PC-9 (cell line): ENCODE data around the gene SEMA4B. TPM values are rescaled to one million over a fixed set of nuclear protein-coding genes. Genes with fewer than 3 reads are reported as not detected.

Experiments used
- BruUV-seq: library from RNA; stranded (reverse); fragments of 400-500 nt; replicated peaks from 2 replicates; lab custom pipeline; 2021; lab: Mats Ljungman, UMichigan
- CTCF ChIA-PET: fragments of 300-600 bp; sonication (Branson Sonifier 250); formaldehyde crosslinking; loops from one replicate; lab custom pipeline; 2022; ENCODE audit warnings: antibody characterized with exemption; lab: Charles Lee
- POLR2A ChIA-PET: fragments of 300-600 bp; sonication (Branson Sonifier 250); formaldehyde crosslinking; loops from one replicate; lab custom pipeline; 2022; ENCODE audit warnings: antibody characterized with exemption; ENCODE audit not compliant: unreplicated experiment; lab: Charles Lee
- DNase-seq, 2 experiments: peaks; one replicate each; pipeline versions ENCODE4 v3.0.0 to v3.0.0-alpha.2; 2015 to 2022; ENCODE audit warnings: mixed read lengths in 1 of 2
- H2AFZ ChIP-seq: fragments of 200-600 bp; sonication (generic); 2 replicates; pipeline ENCODE4 v1.8.1; 2017; ENCODE audit warnings: antibody characterized with exemption
- H3F3A ChIP-seq: fragments of 200-600 bp; sonication (generic); 2 replicates; pipeline ENCODE4 v1.8.1; 2017; ENCODE audit warnings: antibody characterized with exemption, mild to moderate bottlenecking, low read depth; ENCODE audit not compliant: insufficient read depth
- H3K27ac ChIP-seq: fragments of 200-600 bp; sonication (generic); 2 replicates; pipeline ENCODE4 v1.6.1; 2016; ENCODE audit warnings: mixed run types
- H3K27me3 ChIP-seq: fragments of 200-600 bp; sonication (generic); 2 replicates; pipeline ENCODE4 v1.6.1; 2016; ENCODE audit warnings: low read depth, mixed run types; ENCODE audit not compliant: insufficient read depth
- H3K36me3 ChIP-seq: fragments of 200-600 bp; sonication (generic); 2 replicates; pipeline ENCODE4 v1.6.1; 2016; ENCODE audit warnings: low read depth, mixed run types
- H3K4me1 ChIP-seq: fragments of 200-600 bp; sonication (generic); replicated peaks from 2 replicates; pipeline ENCODE4 v1.6.1; 2016; ENCODE audit warnings: mixed run types; ENCODE audit not compliant: insufficient read depth
- H3K4me2 ChIP-seq: fragments of 200-600 bp; sonication (generic); 2 replicates; pipeline ENCODE4 v1.6.1; 2017; ENCODE audit warnings: mixed run types
- H3K4me3 ChIP-seq: fragments of 200-600 bp; sonication (generic); 2 replicates; pipeline ENCODE4 v1.6.1; 2016; ENCODE audit warnings: mixed run types
- H3K79me2 ChIP-seq: fragments of 200-600 bp; sonication (generic); 2 replicates; pipeline ENCODE4 v1.6.1; 2017; ENCODE audit warnings: low read depth, mixed run types
- H3K9me2 ChIP-seq: fragments of 200-600 bp; sonication (generic); 2 replicates; pipeline ENCODE4 v1.8.1; 2017; ENCODE audit warnings: mild to moderate bottlenecking; ENCODE audit not compliant: insufficient read depth
- H3K9me3 ChIP-seq: fragments of 200-600 bp; sonication (generic); 2 replicates; pipeline ENCODE4 v1.8.1; 2016; ENCODE audit warnings: low read depth; ENCODE audit not compliant: insufficient read depth
- H4K20me1 ChIP-seq: fragments of 200-600 bp; sonication (generic); 2 replicates; pipeline ENCODE4 v1.8.1; 2017; ENCODE audit not compliant: insufficient read depth
- EZH2 ChIP-seq: fragments of 200-600 bp; sonication (generic); IDR thresholded peaks from 2 replicates; pipeline ENCODE4 v1.8.0; 2017; ENCODE audit warnings: antibody characterized with exemption, low read depth
- intact Hi-C: fragments of 100-400 bp; cut with micrococcal nuclease; formaldehyde crosslinking; loops from one replicate; pipeline ENCODE4 v1.10.0; 2022; ENCODE audit not compliant: unreplicated experiment
- total RNA-seq: library from RNA; stranded (reverse); gene quantifications from 2 replicates; pipeline ENCODE4 v1.2.3, GENCODE V29; 2021
- TF ChIP-seq, protein P1 (sequence below): fragments of 200-600 bp; sonication (generic); conservative IDR thresholded peaks from 2 replicates; pipeline ENCODE4 v1.6.1; 2017; ENCODE audit warnings: mixed run types, antibody characterized with exemption, mild to moderate bottlenecking, moderate library complexity

The SEMA4B gene
- total RNA-seq, 1 experiment from 2014 or later = 70.7 TPM

DNA sequence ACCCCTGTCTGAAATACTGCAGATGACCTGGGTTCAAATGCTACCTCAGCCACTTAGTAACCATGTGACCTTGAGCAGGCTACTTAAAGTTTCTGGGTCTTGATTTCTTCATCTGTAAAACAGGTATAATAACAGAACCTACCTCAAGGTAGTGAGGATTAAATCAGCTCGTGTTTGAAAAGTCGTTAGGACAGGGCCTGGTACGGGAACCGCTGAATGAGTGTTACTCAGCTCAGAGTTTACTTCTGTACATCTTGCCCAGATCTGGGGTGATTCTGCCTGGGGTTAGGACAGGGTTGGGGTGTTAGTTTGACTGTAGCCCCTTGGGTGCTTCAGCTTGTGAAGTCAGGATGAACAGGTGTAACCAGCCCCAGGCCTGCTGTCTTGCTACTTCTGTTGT is 1.8 kb downstream of the SEMA4B start:
- H3K4me1 ChIP-seq = peaks cover 68% of the 10 kb centered on the region
- peak overlapping the region; percentile 51; the same call in 1 of the 2 replicates for H3K27ac ChIP-seq
- peak overlapping the region; percentile 71 for H3K4me3 ChIP-seq
- H3K79me2 ChIP-seq = peaks cover 72% of the 10 kb centered on the region
- H3K36me3 ChIP-seq = peaks cover 41% of the 10 kb centered on the region
- ChIA-PET POLR2A (no interaction called here), CTCF (interaction anchor here (0.7 kb wide), 1 partner anchor 12 kb away, joined by 3 read pairs; no protein-coding TSS in a partner anchor)
- intact Hi-C loops = no loop called here
- peak overlapping the region; percentile 82 for H3K4me2 ChIP-seq
- no peaks in the 10 kb centered on the region for H3K9me2 ChIP-seq
- no TSS peak for BruUV-seq
- DNase-seq = no peak
- H4K20me1 ChIP-seq = no peaks in the 10 kb centered on the region; the same call in 1 of the 2 replicates
- H2AFZ ChIP-seq = no peak overlapping the region
- H3F3A ChIP-seq = peaks cover 35% of the 10 kb centered on the region
- no peaks in the 10 kb centered on the region for H3K27me3 ChIP-seq
- TF ChIP-seq, protein P1, sequence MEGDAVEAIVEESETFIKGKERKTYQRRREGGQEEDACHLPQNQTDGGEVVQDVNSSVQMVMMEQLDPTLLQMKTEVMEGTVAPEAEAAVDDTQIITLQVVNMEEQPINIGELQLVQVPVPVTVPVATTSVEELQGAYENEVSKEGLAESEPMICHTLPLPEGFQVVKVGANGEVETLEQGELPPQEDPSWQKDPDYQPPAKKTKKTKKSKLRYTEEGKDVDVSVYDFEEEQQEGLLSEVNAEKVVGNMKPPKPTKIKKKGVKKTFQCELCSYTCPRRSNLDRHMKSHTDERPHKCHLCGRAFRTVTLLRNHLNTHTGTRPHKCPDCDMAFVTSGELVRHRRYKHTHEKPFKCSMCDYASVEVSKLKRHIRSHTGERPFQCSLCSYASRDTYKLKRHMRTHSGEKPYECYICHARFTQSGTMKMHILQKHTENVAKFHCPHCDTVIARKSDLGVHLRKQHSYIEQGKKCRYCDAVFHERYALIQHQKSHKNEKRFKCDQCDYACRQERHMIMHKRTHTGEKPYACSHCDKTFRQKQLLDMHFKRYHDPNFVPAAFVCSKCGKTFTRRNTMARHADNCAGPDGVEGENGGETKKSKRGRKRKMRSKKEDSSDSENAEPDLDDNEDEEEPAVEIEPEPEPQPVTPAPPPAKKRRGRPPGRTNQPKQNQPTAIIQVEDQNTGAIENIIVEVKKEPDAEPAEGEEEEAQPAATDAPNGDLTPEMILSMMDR = no peak
- TF ChIP-seq EZH2 = no peak
- no peaks in the 10 kb centered on the region for H3K9me3 ChIP-seq

DNA sequence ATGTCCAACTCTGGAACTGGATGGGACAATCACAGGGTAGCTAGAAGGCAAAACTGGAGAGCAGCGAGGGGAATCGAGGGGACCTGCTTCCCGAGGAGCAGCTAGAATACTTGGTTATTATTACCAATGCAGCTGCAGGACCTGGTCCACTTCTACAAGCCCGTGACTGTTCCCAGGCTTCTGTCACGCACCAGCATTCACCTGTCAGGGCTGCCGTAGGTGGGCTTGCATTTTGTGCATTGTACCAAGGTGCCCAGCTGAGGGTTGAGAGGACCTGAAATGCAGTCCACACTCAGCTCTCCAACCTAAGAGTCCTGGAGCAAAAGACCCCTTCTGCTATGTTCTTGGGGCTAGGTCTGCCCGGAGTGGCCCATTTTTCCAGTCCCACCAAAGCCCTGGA is 2.3 kb downstream of the SEMA4B start:
- H3K36me3 ChIP-seq = peaks cover 44% of the 10 kb centered on the region
- H4K20me1 ChIP-seq = no peaks in the 10 kb centered on the region; the same call in 1 of the 2 replicates
- no peak overlapping the region for H2AFZ ChIP-seq
- TF ChIP-seq, protein P1 = no peak
- no peak for TF ChIP-seq EZH2
- peak overlapping the region; percentile 82 for H3K4me2 ChIP-seq
- BruUV-seq = no TSS peak
- no peaks in the 10 kb centered on the region for H3K9me3 ChIP-seq
- H3K4me3 ChIP-seq = peak overlapping the region; percentile 71; the same call in 1 of the 2 replicates
- H3F3A ChIP-seq = peaks cover 35% of the 10 kb centered on the region
- no peak for DNase-seq
- no peaks in the 10 kb centered on the region for H3K9me2 ChIP-seq
- intact Hi-C loops = no loop called here
- H3K27me3 ChIP-seq = no peaks in the 10 kb centered on the region
- ChIA-PET CTCF (interaction anchor here (0.7 kb wide), 1 partner anchor 11 kb away, joined by 3 read pairs; no protein-coding TSS in a partner anchor), POLR2A (no interaction called here)
- peaks cover 68% of the 10 kb centered on the region for H3K4me1 ChIP-seq
- H3K79me2 ChIP-seq = peaks cover 77% of the 10 kb centered on the region
- 0 out of 2 replicates have a peak overlapping the region, but pooled peaks have one; percentile 51 for H3K27ac ChIP-seq

DNA sequence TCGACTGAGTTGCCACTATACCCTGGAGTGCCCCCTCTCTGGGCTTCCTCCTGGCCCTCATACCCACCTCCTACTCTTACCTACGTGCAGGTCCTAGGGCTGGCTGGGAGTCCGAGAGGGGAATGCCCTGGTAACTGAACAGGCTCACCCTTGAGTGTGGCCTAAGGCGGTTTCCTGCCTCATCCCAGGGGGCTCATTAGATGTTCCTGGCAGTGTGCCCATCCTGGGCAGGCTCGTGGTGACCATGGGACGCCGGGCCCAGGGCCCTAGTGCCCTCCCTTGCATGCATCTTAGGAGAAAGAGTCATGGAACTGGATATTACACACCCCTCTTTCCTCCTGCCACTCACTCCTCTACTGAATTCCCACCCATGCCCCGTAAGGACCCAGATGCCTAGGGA is 2.8 kb downstream of the SEMA4B start:
- H3K4me3 ChIP-seq = peak overlapping the region; percentile 71; the same call in 1 of the 2 replicates
- no peaks in the 10 kb centered on the region for H3K9me3 ChIP-seq
- peaks cover 69% of the 10 kb centered on the region for H3K4me1 ChIP-seq
- intact Hi-C loops = no loop called here
- H3K4me2 ChIP-seq = peak overlapping the region; percentile 82
- ChIA-PET POLR2A (interaction anchor here (0.6 kb wide), 1 partner anchor 17 kb away, joined by 4 read pairs; no protein-coding TSS in a partner anchor), CTCF (interaction anchor here (0.7 kb wide), 1 partner anchor 11 kb away, joined by 3 read pairs; no protein-coding TSS in a partner anchor)
- H3K36me3 ChIP-seq = peaks cover 45% of the 10 kb centered on the region
- no TSS peak for BruUV-seq
- peaks cover 82% of the 10 kb centered on the region for H3K79me2 ChIP-seq
- H3K9me2 ChIP-seq = no peaks in the 10 kb centered on the region
- H3K27me3 ChIP-seq = no peaks in the 10 kb centered on the region
- TF ChIP-seq, protein P1 = no peak
- no peak for TF ChIP-seq EZH2
- DNase-seq = no peak
- no peaks in the 10 kb centered on the region; the same call in 1 of the 2 replicates for H4K20me1 ChIP-seq
- H3K27ac ChIP-seq = no peak overlapping the region
- no peak overlapping the region for H2AFZ ChIP-seq
- H3F3A ChIP-seq = peaks cover 35% of the 10 kb centered on the region
